NT2/D1 (cell line): Measurements from ENCODE around the gene MMEL1.

ENCODE experiments used
- SUZ12 ChIP-seq: IDR thresholded peaks from 2 replicates; pipeline ENCODE4 v1.6.1; 2011; ENCODE audit not compliant: insufficient read length, insufficient read depth; ENCODE audit errors: extremely low read depth
- YY1 ChIP-seq: IDR thresholded peaks from 2 replicates; pipeline ENCODE4 v1.6.1; 2011; ENCODE audit not compliant: insufficient read length, insufficient read depth

DNA sequence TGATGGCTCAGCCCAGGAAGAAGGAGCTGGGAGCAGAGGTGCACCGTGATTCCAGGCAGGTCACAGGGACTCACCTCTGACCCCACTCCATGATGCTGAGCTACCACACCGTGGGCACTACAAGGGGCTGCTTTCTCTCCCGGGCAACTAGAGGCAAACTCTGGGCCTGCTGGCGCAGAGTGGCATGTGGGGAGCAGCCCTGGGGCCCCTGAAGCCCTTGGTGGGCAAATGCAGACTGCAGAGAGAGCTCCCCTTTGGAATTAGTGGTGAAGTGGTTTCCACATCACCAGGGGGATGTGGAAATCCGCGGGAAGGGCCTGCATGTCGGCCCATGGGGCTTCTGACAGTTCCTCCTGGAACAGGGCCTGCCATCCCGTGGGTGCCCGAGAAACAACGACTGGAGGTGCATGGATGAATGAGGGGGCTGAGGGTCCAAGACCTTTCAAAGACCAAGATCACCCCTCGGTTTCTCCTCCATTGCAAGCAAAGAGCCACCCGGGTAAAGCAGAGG is 11.8 kb upstream of the MMEL1 start:
- TF ChIP-seq YY1 = no peak
- no peak for TF ChIP-seq SUZ12
